ENCODE measurements around the gene HNRNPL. TPM values are rescaled to one million over a fixed set of nuclear protein-coding genes. Genes with fewer than 3 reads are reported as not detected.
"Not testable (repeated sequence)": the region's sequence is repeated elsewhere in the genome, so short reads cannot be mapped to it uniquely, and the experiment has no call there.

The HNRNPL gene
- total RNA-seq, 1 donor: 304 TPM

DNA sequence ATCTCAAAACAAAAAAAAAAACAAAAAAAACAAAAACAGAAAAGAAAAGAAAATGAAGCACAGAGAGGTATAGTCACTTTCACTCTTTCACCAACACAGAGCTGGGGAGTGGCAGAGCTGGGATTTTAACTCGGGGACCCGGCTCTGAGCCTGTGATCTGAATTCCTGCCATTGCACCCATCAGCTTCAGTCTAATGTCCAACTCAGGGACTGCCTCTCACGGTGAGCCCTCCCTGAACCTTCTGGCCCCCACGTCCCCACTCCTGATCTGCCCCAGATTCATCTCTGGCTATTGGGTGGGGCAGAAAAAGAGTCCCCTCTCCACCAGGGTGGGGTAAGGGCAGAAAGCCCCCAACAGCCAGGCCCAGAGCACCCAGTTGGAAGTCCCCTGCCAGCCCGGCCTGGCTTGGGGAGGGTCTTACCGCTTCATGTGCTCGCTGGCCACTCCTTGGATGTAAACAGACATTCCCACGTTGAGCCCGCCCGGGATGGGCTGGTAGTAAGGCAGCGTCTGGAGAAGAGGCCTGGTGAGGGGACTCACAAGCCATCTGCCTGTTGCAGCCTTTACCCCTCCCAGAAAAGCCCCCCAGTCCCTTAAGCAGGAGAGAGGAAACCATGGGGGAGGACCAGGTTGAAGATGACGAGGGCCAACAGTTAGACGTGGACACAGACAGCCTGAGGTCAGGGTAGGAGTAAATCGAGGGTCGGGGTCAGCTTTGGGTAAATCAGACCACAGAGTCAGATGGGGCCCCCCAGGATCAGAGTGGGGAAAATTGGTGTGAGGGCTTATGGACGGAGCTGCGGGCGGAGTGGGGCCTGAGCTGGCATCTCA, 37.6 kb downstream of the HNRNPL start:
- Histone ChIP-seq H3K4me3 (ENCODE audit: low read length) (no peak overlapping the region), H3K4me1 (ENCODE audit: insufficient read depth, low read length) (no peaks in the 10 kb centered on the region), H3K27me3 (ENCODE audit: insufficient read depth, low read length) (no peaks in the 10 kb centered on the region), H3K9me3 (ENCODE audit: low read depth, low read length) (no peaks in the 10 kb centered on the region)

DNA sequence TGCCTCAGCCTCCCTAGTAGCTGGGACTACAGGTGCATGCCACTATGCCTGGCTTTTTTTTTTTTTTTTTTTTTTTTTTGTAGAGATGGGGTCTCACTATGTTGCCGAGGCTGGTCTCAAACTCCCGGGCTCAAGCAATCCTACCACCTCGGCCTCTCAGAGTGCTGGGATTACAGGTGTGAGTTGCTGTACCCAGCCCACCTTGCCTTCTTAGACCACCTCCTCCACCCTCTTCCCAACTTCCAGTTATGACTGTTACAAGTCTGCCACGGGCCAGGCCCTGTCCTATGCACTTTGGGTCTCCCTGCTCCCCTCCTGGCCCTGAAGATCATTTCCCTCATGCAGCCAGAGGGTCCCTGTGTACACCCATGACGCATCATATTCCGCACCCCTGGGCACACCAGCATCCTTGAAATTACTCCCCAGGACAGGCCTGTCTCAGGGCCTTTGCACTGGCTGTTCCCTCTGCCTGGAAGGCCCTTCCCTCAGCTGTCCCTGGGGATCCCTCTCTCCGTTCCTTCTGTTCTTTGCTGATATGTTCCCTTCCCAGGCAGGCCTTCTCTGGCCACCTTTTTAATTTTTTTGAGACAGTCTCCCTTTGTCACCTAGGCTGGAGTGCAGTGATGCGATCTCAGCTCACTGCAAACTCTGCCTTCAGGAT, 40.1 kb downstream of the HNRNPL start:
- Histone ChIP-seq H3K27me3 (ENCODE audit: insufficient read depth, low read length) (no peaks in the 10 kb centered on the region), H3K9me3 (ENCODE audit: low read depth, low read length) (no peaks in the 10 kb centered on the region), H3K4me1 (ENCODE audit: insufficient read depth, low read length) (peaks cover 5% of the 10 kb centered on the region), H3K4me3 (ENCODE audit: low read length) (no peak overlapping the region)

DNA sequence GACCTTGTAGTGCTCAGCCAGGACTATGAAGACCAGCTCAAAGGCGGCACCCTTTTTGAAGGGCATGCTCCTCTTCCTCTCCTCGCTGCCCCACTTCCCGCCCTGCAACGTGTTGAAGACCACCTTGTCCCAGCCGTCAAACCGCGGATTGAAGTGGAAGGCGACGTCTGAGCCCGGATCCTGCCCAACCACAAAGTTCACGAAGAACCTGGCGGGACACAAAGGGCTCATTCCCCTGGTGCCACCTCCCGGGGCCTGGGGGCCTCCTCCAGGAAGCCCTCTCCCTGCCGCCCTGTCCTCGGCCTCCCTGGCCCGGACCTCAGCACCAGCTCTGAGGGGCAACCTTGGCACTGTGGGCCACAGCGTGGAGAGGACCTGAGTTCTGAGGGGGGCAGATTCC, 41.0 kb downstream of the HNRNPL start:
- Histone ChIP-seq H3K9me3 (ENCODE audit: low read depth, low read length) (no peaks in the 10 kb centered on the region), H3K27me3 (ENCODE audit: insufficient read depth, low read length) (no peaks in the 10 kb centered on the region), H3K4me1 (ENCODE audit: insufficient read depth, low read length) (peaks cover 5% of the 10 kb centered on the region), H3K4me3 (ENCODE audit: low read length) (no peak overlapping the region)

DNA sequence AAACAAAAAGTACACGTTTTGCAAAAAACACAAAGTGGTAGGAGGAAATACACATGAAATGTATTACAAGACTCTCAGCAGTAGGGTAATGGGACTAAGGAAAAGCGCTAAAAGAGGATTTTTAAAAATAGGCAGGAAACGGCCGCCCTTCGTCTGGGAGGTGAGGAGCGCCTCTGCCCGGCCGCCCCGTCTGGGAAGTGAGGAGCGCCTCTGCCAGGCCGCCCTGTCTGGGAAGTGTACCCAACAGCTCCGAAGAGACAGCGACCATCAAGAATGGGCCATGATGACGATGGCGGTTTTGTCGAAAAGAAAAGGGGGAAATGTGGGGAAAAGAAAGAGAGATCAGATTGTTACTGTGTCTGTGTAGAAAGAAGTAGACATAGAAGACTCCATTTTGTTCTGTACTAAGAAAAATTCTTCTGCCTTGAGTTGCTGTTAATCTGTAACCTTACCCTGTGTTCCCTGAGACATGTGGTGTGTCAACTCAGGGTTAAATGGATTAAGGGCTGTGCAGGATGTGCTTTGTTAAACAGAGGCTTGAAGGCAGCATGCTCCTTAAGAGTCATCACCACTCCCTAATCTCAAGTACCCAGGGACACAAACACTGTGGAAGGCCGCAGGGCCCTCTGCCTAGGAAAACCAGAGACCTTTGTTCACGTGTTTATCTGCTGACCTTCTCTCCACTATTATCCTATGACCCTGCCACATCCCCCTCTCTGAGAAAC, 42.2 kb downstream of the HNRNPL start:
- H3K9me3 ChIP-seq (ENCODE audit: low read depth, low read length); H3K4me3 ChIP-seq (ENCODE audit: low read length); H3K4me1 ChIP-seq (ENCODE audit: insufficient read depth, low read length); H3K27me3 ChIP-seq (ENCODE audit: insufficient read depth, low read length): not testable (repeated sequence)

DNA sequence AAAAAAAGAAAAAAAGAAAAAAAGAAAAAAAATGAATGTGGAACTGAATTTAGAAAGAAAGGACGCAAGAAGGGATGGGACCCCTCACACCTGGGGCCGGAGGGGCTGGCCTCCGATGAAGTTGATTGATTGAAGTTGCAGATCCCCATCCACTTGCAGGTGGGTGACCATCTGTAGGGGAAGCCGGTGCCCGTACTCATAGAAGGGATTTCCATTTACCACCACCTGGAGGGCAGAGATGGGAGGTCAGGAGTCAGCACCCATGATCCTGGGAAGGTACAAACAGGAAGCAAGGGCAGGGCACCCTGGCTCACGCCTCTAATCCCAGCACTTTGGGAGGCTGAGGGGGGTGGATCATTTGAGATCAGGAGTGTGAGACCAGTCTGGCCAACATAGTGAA, 43.4 kb downstream of the HNRNPL start:
- H3K27me3 ChIP-seq (ENCODE audit: insufficient read depth, low read length): no peaks in the 10 kb centered on the region
- H3K9me3 ChIP-seq (ENCODE audit: low read depth, low read length): no peaks in the 10 kb centered on the region
- peaks cover 5% of the 10 kb centered on the region for H3K4me1 ChIP-seq (ENCODE audit: insufficient read depth, low read length)
- no peak overlapping the region for H3K4me3 ChIP-seq (ENCODE audit: low read length)

DNA sequence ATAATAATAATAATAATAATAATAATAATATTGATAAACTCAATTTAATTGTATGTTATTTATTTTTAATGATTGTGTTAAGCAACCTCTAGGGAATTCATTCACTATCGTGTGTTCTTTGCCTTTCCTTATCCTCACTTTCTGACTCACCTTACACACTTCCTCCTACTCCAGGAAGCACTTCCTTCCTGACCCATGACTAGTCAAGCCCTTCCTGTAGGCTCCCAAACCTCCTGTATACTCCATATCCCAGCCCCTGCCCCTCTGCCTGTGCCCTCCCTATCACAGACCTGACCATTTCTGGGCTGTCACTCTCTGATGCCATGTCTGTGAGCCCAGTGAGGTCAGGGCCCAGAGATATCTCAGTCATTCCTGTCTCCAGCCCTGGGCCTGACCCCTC, 44.6 kb downstream of the HNRNPL start:
- Histone ChIP-seq H3K4me3 (ENCODE audit: low read length) (no peak overlapping the region), H3K27me3 (ENCODE audit: insufficient read depth, low read length) (no peaks in the 10 kb centered on the region), H3K4me1 (ENCODE audit: insufficient read depth, low read length) (peaks cover 5% of the 10 kb centered on the region), H3K9me3 (ENCODE audit: low read depth, low read length) (no peaks in the 10 kb centered on the region)

DNA sequence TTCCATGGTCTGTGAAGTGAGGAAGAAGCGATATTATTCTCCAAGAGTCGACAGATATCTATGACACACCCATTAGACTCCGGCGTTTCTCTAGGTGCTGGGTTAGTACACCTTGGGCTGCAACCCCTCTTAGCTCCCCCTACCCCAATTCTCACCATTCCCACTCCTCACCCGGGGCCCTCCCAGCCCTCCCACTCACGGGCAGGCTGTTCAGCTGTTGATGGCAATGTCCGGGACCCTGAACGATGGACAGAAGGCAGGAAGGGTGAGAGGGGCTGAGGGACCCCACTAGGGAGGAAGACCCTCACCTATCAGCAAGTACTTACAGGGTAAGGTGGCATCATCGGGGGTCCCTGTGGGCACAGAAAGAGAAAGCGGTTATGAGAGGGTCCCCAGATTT, 46.2 kb downstream of the HNRNPL start:
- Histone ChIP-seq H3K9me3 (ENCODE audit: low read depth, low read length) (no peaks in the 10 kb centered on the region), H3K4me1 (ENCODE audit: insufficient read depth, low read length) (peaks cover 5% of the 10 kb centered on the region), H3K4me3 (ENCODE audit: low read length) (no peak overlapping the region), H3K27me3 (ENCODE audit: insufficient read depth, low read length) (no peaks in the 10 kb centered on the region)

DNA sequence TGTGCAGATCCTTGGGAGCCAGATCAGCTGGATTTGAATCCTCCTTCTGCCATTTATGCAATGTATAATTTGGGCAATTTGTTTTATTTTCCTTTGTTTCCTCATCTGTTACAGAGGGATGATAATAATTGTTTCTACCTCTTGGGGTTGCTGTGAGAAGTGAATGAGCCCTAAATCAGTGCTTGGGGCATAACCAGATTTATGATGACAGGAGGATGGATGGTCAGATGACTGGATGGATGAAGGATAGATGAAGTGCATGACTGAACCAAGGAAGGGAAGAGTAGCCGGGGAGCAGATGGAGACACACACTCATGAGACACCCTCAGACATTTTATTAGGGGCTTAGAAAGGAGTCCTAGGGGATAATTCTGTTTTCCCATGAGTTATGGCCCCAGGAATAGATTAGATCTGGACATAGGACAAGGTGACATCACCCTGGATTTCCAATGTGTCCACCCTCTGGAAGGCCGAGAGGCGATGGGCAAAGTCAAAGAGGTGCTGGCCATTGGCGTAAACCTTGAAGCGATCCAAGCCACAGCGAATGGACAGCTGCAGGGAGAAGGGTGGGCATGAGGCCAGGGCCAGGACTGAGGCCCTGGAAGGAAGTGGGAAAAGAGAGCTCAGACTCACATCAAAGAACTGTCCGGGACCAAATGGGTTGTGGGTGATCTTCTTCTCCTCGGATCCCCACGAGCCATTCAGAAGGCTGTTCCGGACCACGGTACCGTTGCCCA, 48.3 kb downstream of the HNRNPL start:
- Histone ChIP-seq H3K4me3 (ENCODE audit: low read length) (no peak overlapping the region), H3K4me1 (ENCODE audit: insufficient read depth, low read length) (peaks cover 5% of the 10 kb centered on the region), H3K27me3 (ENCODE audit: insufficient read depth, low read length) (no peaks in the 10 kb centered on the region), H3K9me3 (ENCODE audit: low read depth, low read length) (no peaks in the 10 kb centered on the region)

DNA sequence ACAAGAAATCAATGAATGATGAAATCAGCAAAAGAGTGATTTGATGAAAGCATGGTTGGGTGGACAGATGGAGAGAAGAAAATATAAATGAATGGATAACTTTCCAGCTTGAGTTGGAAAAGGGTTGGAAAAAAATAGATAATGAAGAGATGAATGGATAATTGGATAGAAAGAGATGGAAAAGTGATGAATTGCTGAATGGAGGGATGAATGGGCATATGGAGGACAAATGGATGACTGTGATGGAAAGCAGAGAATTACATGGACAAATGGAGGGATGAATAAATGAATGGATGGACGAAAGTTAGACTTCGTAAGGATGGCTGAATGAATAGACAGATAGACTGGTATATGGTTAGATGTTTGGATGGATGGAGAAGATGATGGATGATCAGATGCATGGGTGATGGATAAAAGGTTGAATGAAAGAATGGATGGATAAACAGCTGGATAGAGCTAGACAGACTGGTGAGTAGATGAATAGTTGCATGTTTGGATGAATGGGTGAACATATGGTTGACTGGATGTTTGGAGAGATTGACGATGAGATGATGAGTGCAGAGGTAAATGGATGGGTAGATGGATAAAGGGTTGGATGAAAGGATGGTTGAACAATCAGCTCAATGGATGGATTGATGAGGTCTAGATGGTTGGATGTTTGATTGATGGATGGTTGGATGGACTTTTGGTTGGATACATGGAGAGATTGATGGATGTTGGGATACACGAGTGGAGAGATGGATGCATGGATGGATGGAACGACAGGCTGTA, 49.0 kb downstream of the HNRNPL start:
- Histone ChIP-seq H3K4me3 (ENCODE audit: low read length) (no peak overlapping the region), H3K9me3 (ENCODE audit: low read depth, low read length) (no peaks in the 10 kb centered on the region), H3K27me3 (ENCODE audit: insufficient read depth, low read length) (no peaks in the 10 kb centered on the region), H3K4me1 (ENCODE audit: insufficient read depth, low read length) (peaks cover 5% of the 10 kb centered on the region)

DNA sequence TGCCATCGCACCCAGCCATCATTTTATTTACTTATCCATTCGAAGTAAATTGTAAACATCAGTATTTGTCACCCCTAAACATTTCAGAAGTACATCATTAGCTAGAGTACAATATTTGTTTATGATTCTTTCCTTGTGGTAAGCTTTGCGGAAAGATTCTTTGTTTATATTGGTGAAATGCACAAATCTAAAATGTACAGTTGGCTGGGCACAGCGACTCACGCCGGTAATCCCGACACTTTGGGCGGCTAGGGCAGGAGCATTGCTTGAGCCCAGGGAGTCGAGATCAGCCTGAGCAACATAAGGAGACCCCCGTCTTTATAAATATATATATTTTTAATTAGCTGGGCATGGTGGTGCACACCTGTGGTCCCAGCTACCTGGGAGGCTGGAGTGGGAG, 50.7 kb downstream of the HNRNPL start:
- H3K27me3 ChIP-seq (ENCODE audit: insufficient read depth, low read length): no peaks in the 10 kb centered on the region
- H3K4me3 ChIP-seq (ENCODE audit: low read length): no peak overlapping the region
- H3K4me1 ChIP-seq (ENCODE audit: insufficient read depth, low read length): no peaks in the 10 kb centered on the region
- no peaks in the 10 kb centered on the region for H3K9me3 ChIP-seq (ENCODE audit: low read depth, low read length)

DNA sequence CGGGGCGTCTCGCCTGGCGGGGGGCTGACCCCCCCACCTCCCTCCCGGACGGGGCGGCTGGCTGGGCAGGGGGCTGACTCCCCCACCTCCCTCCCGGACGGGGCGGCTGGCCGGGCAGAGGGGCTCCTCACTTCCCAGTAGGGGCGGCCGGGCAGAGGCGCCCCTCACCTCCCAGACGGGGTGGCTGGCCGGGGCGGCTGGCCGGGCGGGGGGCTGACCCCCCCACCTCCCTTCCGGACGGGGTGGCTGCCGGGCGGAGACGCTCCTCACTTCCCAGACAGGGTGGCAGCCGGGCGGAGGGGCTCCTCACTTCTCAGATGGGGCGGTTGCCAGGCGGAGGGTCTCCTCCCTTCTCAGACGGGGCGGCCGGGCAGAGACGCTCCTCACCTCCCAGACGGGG, 52.0 kb downstream of the HNRNPL start:
- not testable (repeated sequence) for H3K27me3 ChIP-seq (ENCODE audit: insufficient read depth, low read length); H3K4me1 ChIP-seq (ENCODE audit: insufficient read depth, low read length); H3K4me3 ChIP-seq (ENCODE audit: low read length); H3K9me3 ChIP-seq (ENCODE audit: low read depth, low read length)

DNA sequence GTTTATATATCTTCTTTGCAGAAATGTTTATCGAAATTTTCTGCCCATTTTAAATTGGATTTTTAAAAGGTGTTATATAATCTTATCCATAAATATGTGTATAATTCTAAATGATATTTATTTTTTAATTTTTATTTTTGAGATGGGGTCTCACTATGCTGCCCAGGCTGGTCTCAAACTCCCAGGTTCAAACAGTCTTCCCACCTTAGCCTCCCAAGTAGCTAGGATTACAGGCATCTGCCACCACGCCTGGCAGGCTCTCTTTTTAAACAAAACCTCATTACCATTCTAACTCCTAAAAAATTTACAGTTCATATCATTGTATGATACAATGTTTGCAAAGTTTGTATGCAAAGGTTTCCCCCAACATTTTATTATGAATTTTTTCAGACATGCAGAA, 53.6 kb downstream of the HNRNPL start:
- peaks cover 6% of the 10 kb centered on the region for H3K4me1 ChIP-seq (ENCODE audit: insufficient read depth, low read length)

DNA sequence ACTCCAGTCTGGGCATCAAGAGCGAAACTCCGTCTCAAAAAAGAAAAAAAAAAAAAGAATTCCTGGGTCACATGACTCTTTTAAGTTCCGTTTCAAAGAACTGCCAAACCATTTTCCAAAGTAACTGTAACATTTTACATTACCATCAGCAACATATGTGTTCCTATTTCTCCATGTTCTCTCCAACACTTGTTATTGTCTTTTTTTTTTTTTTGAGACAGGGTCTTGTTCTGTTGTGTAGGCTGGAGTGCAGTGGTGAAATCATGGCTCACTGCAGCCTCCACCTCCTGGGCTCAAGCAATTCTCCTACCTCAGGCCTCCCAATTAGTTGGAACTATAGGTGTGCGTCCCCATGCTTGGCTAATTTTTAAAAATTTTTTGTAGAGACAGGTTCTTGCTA, 54.2 kb downstream of the HNRNPL start:
- H3K27me3 ChIP-seq (ENCODE audit: insufficient read depth, low read length): no peaks in the 10 kb centered on the region
- no peak overlapping the region for H3K4me3 ChIP-seq (ENCODE audit: low read length)
- H3K9me3 ChIP-seq (ENCODE audit: low read depth, low read length): no peaks in the 10 kb centered on the region
- H3K4me1 ChIP-seq (ENCODE audit: insufficient read depth, low read length): peaks cover 6% of the 10 kb centered on the region

More for the DNA sequence above, 53.6 kb downstream of the HNRNPL start:
- Histone ChIP-seq H3K9me3 (ENCODE audit: low read depth, low read length) (no peaks in the 10 kb centered on the region), H3K4me3 (ENCODE audit: low read length) (no peak overlapping the region), H3K27me3 (ENCODE audit: insufficient read depth, low read length) (no peaks in the 10 kb centered on the region)

DNA sequence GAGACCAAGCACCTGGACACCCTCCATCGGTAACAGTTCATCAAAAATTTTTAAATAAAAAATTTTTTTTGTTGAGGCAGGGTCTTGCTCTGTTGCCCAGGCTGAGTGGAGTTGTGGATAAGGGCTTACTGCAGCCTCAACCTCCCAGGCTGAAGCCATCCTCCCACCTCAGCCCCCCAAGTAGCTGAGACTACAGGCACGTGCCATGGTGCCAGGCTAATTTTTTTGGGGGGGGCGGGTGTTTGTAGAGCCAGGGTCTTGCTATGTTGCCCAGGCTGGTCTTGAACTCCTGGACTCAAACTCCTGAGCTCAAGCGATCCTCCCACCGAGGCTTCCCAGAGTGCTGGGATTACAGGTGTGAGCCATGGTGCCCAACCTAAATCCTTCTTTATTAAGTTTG, 56.1 kb downstream of the HNRNPL start:
- Histone ChIP-seq H3K4me3 (ENCODE audit: low read length) (no peak overlapping the region), H3K9me3 (ENCODE audit: low read depth, low read length) (no peaks in the 10 kb centered on the region), H3K27me3 (ENCODE audit: insufficient read depth, low read length) (no peaks in the 10 kb centered on the region), H3K4me1 (ENCODE audit: insufficient read depth, low read length) (peaks cover 6% of the 10 kb centered on the region)

Data from mononuclear cell (primary cell).